ENCODE measurements around the gene SYT13. TPM values are rescaled to one million over a fixed set of nuclear protein-coding genes. Genes with fewer than 3 reads are reported as not detected.
A peak's percentile ranks its signal among the peaks of the same experiment; 100 is the strongest.

SYT13 gene
- total RNA-seq (2021) = 4.3 and 6.0 TPM in 2 replicates
- long read RNA-seq, full-length matches to known transcripts = 9 of 12 reads
- long read RNA-seq, partial matches to known transcripts = 0 of 12 reads
- long read RNA-seq, other reads (novel, unspliced or antisense) = 3 of 12 reads

GRCh38 chr11:45285930-45286632, at the start of gene SYT13:
TSS of gene SYT13 (minus strand) at chr11:45286341. CDS start at chr11:45286207, 134 bp downstream.
- H4K8ac ChIP-seq (replicated peaks; ENCODE audit: insufficient read length, low read depth, low read length) = no peak within 1 kb of the TSS
- peaks cover 8% of the 10 kb centered on the region for H3K23me2 ChIP-seq (ENCODE audit: insufficient read length, low read depth, low read length, poor library complexity, severe bottlenecking)
- H3K23ac ChIP-seq (ENCODE audit: insufficient read length, low read depth, low read length) = no peak within 1 kb of the TSS
- peaks cover 2% of the 10 kb centered on the region; the same call in 1 of the 2 replicates for H3K4me1 ChIP-seq (ENCODE audit: insufficient read depth, low read length)
- no peaks in the 10 kb centered on the region for H3K79me2 ChIP-seq (ENCODE audit: insufficient read depth, low read length)
- H3K14ac ChIP-seq (ENCODE audit: insufficient read depth, low read length) = no peak within 1 kb of the TSS
- H2BK120ac ChIP-seq (ENCODE audit: low read depth, low read length, poor library complexity, severe bottlenecking) = no peak within 1 kb of the TSS
- H3K4me3 Mint-ChIP-seq = peak within 1 kb of the TSS; percentile 63 to 86
- no peaks in the 10 kb centered on the region for H3K9me3 Mint-ChIP-seq
- H3K9me3 ChIP-seq (ENCODE audit: control insufficient read depth, low read depth, low read length) = no peaks in the 10 kb centered on the region
- peaks cover 74% of the 10 kb centered on the region for H3K27me3 Mint-ChIP-seq (ENCODE audit: low read depth)
- H3K9ac ChIP-seq (ENCODE audit: extremely low read depth, insufficient read length, low read length) = peak within 1 kb of the TSS; percentile 3
- peak; percentile 92 for DNase-seq
- H3T11ph ChIP-seq (ENCODE audit: low read length) = no peak within 1 kb of the TSS
- peak within 1 kb of the TSS in 1 of 3 experiments; percentile 39; a peak in 1 of 7 replicates for H3K27ac Mint-ChIP-seq
- H2AK5ac ChIP-seq (ENCODE audit: insufficient read length, low read length) = no peak within 1 kb of the TSS
- no peak within 1 kb of the TSS for H3K27ac ChIP-seq (ENCODE audit: insufficient read length, low read depth, low read length)
- H3K79me1 ChIP-seq (ENCODE audit: insufficient read depth, low read depth, low read length, poor library complexity, severe bottlenecking) = no peaks in the 10 kb centered on the region
- no peak within 1 kb of the TSS for H2BK15ac ChIP-seq (ENCODE audit: low read depth, low read length)
- H3K36me3 Mint-ChIP-seq (ENCODE audit: insufficient read depth in 1 of 3, low read depth in 3 of 3) = no peaks in the 10 kb centered on the region; a peak in 1 of 7 replicates
- H4K20me1 ChIP-seq (ENCODE audit: control insufficient read depth, insufficient read depth, insufficient read length) = no peaks in the 10 kb centered on the region
- WGBS (ENCODE audit: extremely low coverage, insufficient read length, low lambda C conversion rate) = no CpG with 5 or more reads among the region's 50 CpGs
- no peak within 1 kb of the TSS for H2BK5ac ChIP-seq (ENCODE audit: insufficient read length, low read length)
- H3K18ac ChIP-seq (ENCODE audit: insufficient read length, low read depth, low read length) = peak within 1 kb of the TSS; percentile 78
- H4K91ac ChIP-seq (ENCODE audit: insufficient read length, low read depth, low read length) = no peak within 1 kb of the TSS
- no peak for TF ChIP-seq CTCF (conservative IDR thresholded peaks at IDR 0.05)
- H3K4ac ChIP-seq (ENCODE audit: low read depth, low read length) = no peak within 1 kb of the TSS
- H4K5ac ChIP-seq (ENCODE audit: insufficient read length, low read depth, low read length) = no peak within 1 kb of the TSS
- H3K4me2 ChIP-seq (ENCODE audit: insufficient read depth, insufficient read length, low read length) = peak within 1 kb of the TSS; percentile 82
- H2BK20ac ChIP-seq (ENCODE audit: low read depth, low read length, poor library complexity, severe bottlenecking) = no peak within 1 kb of the TSS
- no peak within 1 kb of the TSS for H3K56ac ChIP-seq (ENCODE audit: insufficient read length, low read depth, low read length)
- peaks cover 24 to 29% of the 10 kb centered on the region in 2 experiments for H3K4me1 Mint-ChIP-seq
- no peak within 1 kb of the TSS for H2BK12ac ChIP-seq (ENCODE audit: insufficient read length, low read depth, low read length)
- no peak within 1 kb of the TSS for H2AFZ ChIP-seq (ENCODE audit: low read length)
- H3K27me3 ChIP-seq (ENCODE audit: insufficient read depth, low read length) = peaks cover 4% of the 10 kb centered on the region; the same call in 1 of the 2 replicates
